A673 (cell line): ENCODE measurements around the gene OXSR1. TPM values are rescaled to one million over a fixed set of nuclear protein-coding genes. Genes with fewer than 3 reads are reported as not detected.

Experiments
- BruUV-seq: library from RNA; stranded (reverse); fragments of 400-500 nt; replicated peaks from 2 replicates; lab custom pipeline; 2021; lab: Mats Ljungman, UMichigan
- CTCF ChIA-PET: fragments of 300-600 bp; sonication (Branson Sonifier 250); formaldehyde crosslinking; loops from one replicate; lab custom pipeline; 2022; ENCODE audit warnings: antibody characterized with exemption; lab: Charles Lee
- POLR2A ChIA-PET: fragments of 300-600 bp; sonication (Branson Sonifier 250); formaldehyde crosslinking; loops from one replicate; lab custom pipeline; 2022; ENCODE audit warnings: antibody characterized with exemption; ENCODE audit not compliant: low non-redundant PET; lab: Charles Lee
- DNase-seq: peaks from one replicate; pipeline ENCODE4 v3.0.0-alpha.2; 2015; ENCODE audit warnings: low spot score
- H3K27ac ChIP-seq: fragments of 200-600 bp; sonication (generic); 2 replicates; pipeline ENCODE4 v1.5.1; 2016; ENCODE audit warnings: mixed run types, low read depth, mild to moderate bottlenecking, mixed read lengths, antibody characterized with exemption, low read length; ENCODE audit not compliant: poor library complexity, severe bottlenecking
- H3K27me3 ChIP-seq: fragments of 200-600 bp; sonication (generic); replicated peaks from 2 replicates; pipeline ENCODE4 v1.6.1; 2017; ENCODE audit warnings: mixed run types, low read depth, mild to moderate bottlenecking, mixed read lengths, antibody characterized with exemption, low read length; ENCODE audit not compliant: insufficient read depth, poor library complexity
- H3K36me3 ChIP-seq: fragments of 200-600 bp; sonication (generic); 2 replicates; pipeline ENCODE4 v1.6.1; 2016; ENCODE audit warnings: mixed run types, mild to moderate bottlenecking, mixed read lengths, antibody characterized with exemption, low read length; ENCODE audit not compliant: insufficient read depth, poor library complexity, severe bottlenecking
- H3K4me1 ChIP-seq: fragments of 200-600 bp; sonication (generic); 2 replicates; pipeline ENCODE4 v1.6.1; 2017; ENCODE audit warnings: mixed run types, mild to moderate bottlenecking, mixed read lengths, antibody characterized with exemption, low read length; ENCODE audit not compliant: insufficient read depth, poor library complexity, severe bottlenecking
- H3K4me3 ChIP-seq: fragments of 200-600 bp; sonication (generic); 2 replicates; pipeline ENCODE4 v1.5.1; 2016; ENCODE audit warnings: low read depth, mixed run types, mild to moderate bottlenecking, mixed read lengths, low read length; ENCODE audit not compliant: poor library complexity, severe bottlenecking
- H3K9me3 ChIP-seq: fragments of 200-600 bp; sonication (generic); 2 replicates; pipeline ENCODE4 v1.6.1; 2016; ENCODE audit warnings: mixed run types, low read depth, mild to moderate bottlenecking, mixed read lengths, antibody characterized with exemption, low read length; ENCODE audit not compliant: poor library complexity, severe bottlenecking
- CTCF ChIP-seq: fragments of 300-800, 200-600 bp; sonication (generic); conservative IDR thresholded peaks from 2 replicates; pipeline ENCODE4 v1.5.1; 2017; ENCODE audit warnings: low read depth, mild to moderate bottlenecking, antibody characterized with exemption, low read length, moderate library complexity, mixed read lengths
- EZH2 ChIP-seq: fragments of 200-600 bp; sonication (generic); IDR thresholded peaks from 2 replicates; pipeline ENCODE4 v1.6.1; 2017; ENCODE audit warnings: borderline replicate concordance, low read depth, mild to moderate bottlenecking, mixed read lengths, antibody characterized with exemption, low read length; ENCODE audit not compliant: poor library complexity, severe bottlenecking
- intact Hi-C: fragments of 100-400 bp; cut with micrococcal nuclease; formaldehyde crosslinking; loops from one replicate; pipeline ENCODE4 v1.10.0; 2022; ENCODE audit not compliant: unreplicated experiment
- total RNA-seq: library from RNA; stranded (reverse); gene quantifications from 2 replicates; pipeline ENCODE4 v1.2.3, GENCODE V29; 2021

Gene OXSR1
- total RNA-seq, 1 experiment from 2014 or later = 30.9 TPM

- ChIA-PET POLR2A (no interaction called here), CTCF (no interaction called here)
- no peaks in the 10 kb centered on the region for H3K27me3 ChIP-seq
Measured at GRCh38 chr3:38118421-38119247, 46.7 kb upstream of the OXSR1 start.

GRCh38 chr3:38119248-38119544, 46.1 kb upstream of the OXSR1 start:
- intact Hi-C loops = loop anchor here (5.0 to 10.0 kb wide), 2 partner anchors 166 to 363 kb away; partner anchors contain the start of gene SLC22A14
- ChIA-PET CTCF (no interaction called here), POLR2A (no interaction called here)
- H3K27me3 ChIP-seq = no peaks in the 10 kb centered on the region
- no TSS peak for BruUV-seq
- no peak overlapping the region for H3K27ac ChIP-seq
- H3K4me3 ChIP-seq = no peak overlapping the region
- no peak for TF ChIP-seq EZH2
- no peak for TF ChIP-seq CTCF
- H3K36me3 ChIP-seq = no peaks in the 10 kb centered on the region
- no peaks in the 10 kb centered on the region for H3K4me1 ChIP-seq
- no peaks in the 10 kb centered on the region for H3K9me3 ChIP-seq
- no peak for DNase-seq

More at GRCh38 chr3:38118421-38119247, 46.7 kb upstream of the OXSR1 start:
- TF ChIP-seq CTCF (no peak), EZH2 (no peak)
- intact Hi-C loops = loop anchor here (5.0 to 10.0 kb wide), 2 partner anchors 166 to 364 kb away; partner anchors contain the start of gene SLC22A14
- no peak overlapping the region for H3K4me3 ChIP-seq
- no TSS peak for BruUV-seq
- no peaks in the 10 kb centered on the region for H3K9me3 ChIP-seq
- no peaks in the 10 kb centered on the region for H3K4me1 ChIP-seq
- no peak overlapping the region for H3K27ac ChIP-seq
- no peaks in the 10 kb centered on the region for H3K36me3 ChIP-seq
- DNase-seq = no peak

GRCh38 chr3:38119821-38120692, 45.3 kb upstream of the OXSR1 start:
- no TSS peak for BruUV-seq
- CTCF ChIA-PET = no interaction called here

More at GRCh38 chr3:38119821-38120692, 45.3 kb upstream of the OXSR1 start:
- H3K36me3 ChIP-seq = no peaks in the 10 kb centered on the region
- H3K4me1 ChIP-seq = no peaks in the 10 kb centered on the region
- no peak for DNase-seq
- H3K9me3 ChIP-seq = no peaks in the 10 kb centered on the region
- TF ChIP-seq CTCF (no peak), EZH2 (no peak)
- H3K27me3 ChIP-seq = no peaks in the 10 kb centered on the region
- POLR2A ChIA-PET = no interaction called here
- no peak overlapping the region for H3K27ac ChIP-seq
- intact Hi-C loops = loop anchor here (5.0 to 10.0 kb wide), 2 partner anchors 165 to 362 kb away; partner anchors contain the start of gene SLC22A14
- no peak overlapping the region for H3K4me3 ChIP-seq
